Fibroblast of peridontal ligament (primary cell): Measurements from ENCODE around the gene CD84.
"Not testable (repeated sequence)": the region's sequence is repeated elsewhere in the genome, so short reads cannot be mapped to it uniquely, and the experiment has no call there.

Experiments used
- DNase-seq: peaks from one replicate; pipeline ENCODE4 v3.0.0-alpha.2; 2010; ENCODE audit errors: extremely low read depth

CD84 gene

DNA sequence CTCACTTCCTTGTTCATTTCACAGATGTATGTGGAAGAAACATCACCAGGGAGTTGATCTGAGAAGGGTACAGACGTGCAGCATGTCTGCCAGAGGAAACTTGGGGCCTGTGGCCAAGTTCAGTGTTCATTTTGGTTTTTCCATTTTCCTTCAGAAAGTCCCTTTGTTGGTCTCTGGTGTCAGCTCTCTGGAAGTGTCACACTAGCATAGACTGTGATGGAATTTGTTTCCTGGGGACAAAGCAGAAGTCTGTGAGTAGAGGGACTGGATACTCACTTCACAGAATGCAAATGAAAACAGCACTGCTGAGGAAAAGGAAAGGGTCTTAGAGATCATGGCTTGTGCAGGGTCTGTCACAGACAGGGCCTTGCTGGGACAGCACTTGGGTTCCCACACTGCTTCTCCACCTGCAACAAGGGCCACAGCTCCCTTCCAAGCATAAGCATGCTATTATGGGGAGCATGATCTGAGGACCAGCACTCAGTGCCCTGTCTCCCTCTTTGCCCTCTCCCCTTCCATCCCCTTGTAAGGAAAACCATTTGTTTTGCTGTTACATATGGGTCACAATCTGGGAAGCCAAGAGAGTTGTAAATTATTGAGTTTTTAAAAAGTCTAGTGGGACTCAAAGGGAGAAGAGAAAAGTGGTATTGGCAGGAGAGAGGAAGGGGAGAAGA, 31.4 kb upstream of the CD84 start:
- DNase-seq: no peak

- no peak for DNase-seq
Measured at GRCh38 chr1:160608941-160609340, 29.6 kb upstream of the CD84 start.

DNA sequence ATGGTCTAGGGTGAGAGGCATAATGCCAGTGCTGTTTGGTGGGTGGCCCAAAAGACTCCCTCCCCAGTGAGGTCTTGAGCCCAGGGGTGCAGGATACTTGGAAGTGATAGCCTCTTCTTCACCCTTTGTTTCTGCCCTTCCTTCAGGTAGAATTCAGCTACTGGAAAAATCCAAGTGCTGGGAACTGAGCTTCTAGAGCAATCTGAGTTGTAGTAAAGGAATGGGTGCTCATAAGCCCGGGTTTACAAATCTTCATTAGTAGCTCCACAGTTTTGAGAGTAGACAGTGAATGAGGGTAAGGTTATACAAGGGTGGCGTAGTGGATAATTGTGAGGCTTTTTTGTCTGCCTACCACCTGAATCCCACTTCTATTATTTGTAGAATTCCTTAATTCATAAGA, 29.2 kb upstream of the CD84 start:
- DNase-seq: no peak

GRCh38 chr1:160608057-160608456, 28.8 kb upstream of the CD84 start:
- no peak for DNase-seq

GRCh38 chr1:160607672-160608032, 28.4 kb upstream of the CD84 start:
- no peak for DNase-seq

GRCh38 chr1:160607011-160607671, 27.8 kb upstream of the CD84 start:
- DNase-seq: peak; percentile 67

DNA sequence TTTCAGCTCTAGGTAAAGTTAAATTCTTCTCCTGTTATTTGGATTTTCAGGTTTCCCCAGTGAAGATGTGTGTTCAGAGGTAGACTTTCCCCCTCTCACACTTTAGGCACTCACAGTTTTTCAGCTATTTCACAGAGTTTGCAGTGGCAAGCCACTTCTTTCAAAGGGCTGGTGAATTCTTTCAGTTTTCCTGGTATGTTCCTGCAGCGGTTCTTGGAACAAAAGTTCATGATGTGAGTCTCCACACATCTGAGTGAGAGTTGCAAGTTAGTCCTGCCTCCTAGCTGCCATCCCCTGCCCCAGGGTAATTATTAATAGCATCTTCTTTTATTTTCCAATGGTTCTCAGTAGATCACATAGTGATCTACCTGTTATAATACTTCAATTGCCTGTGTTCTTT, 27.3 kb upstream of the CD84 start:
- DNase-seq: no peak

DNA sequence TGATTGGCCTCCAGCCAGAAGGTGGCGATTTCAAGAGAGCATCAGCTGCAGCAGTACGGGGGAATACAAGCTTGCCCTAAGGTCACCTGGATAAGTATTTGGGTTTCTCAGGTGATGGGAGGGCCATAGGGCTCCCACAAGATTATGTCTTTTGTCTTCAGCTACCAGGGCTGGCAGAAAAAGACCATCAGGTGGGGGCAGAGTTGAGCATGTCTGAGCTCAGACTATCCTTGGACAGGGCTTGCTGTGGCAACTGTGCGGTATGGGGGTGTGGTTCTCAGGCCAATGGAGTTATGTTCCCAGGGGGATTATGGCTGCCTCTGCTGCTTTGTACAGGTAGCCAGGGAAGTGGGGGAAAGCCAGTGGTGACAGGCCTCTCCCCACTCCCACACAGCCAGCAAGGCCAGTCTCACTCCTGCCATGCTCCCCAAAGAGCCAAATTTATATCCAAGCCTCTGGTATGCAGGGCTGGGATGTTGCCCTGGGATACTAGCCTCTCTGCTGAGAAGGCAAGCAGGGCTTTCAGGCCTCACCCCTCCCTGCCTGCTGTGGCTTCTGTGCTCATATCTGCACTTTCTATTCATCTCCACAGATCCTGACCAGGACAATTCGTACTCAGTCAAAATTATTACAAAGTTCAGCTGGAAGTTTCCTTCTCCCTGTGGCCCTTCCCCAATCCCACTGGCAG, 26.6 kb upstream of the CD84 start:
- DNase-seq: no peak

- DNase-seq: no peak
Measured at GRCh38 chr1:160605205-160605604, 25.9 kb upstream of the CD84 start.

DNA sequence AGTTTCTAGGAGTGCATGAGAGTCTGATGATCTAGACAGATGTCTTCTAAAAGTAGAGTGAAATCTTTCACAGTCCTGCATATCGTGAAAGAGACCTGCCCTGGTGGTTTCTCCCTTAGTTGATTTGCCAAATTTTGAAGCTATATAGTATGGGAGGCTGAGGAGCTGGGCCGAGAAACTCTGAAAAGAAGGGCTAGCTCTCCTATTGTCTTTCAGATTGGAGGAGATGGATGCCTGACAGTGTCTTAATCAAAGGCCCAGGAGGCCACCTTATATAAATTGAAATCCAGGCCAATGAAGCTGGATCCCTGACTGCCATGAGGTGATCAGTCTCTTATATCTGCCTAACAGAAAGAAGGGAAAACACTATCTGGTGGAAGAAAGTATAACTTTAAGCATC, 18.4 kb upstream of the CD84 start:
- DNase-seq: no peak

- DNase-seq: no peak
Measured at GRCh38 chr1:160597051-160597450, 17.8 kb upstream of the CD84 start.

DNA sequence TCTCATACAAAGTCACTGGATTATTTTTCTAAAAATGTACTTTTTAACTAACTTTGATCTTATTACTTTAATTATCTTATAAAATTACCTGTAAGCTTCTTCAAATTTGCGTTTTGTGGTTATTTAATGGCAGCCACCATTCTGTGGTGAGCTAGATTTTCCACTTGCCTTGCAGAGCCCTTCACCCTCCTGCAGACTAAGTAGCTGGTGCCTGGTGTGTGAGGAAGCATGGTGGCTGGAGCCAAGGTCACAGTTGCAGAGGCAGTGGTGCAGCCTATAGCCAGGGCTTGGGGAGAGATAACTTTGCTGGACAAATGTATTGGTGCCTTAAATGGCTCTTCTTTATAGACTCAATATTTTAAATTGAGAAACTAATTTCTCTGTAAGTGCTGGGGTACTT, 11.2 kb upstream of the CD84 start:
- DNase-seq: no peak

GRCh38 chr1:160588468-160588867, 9.2 kb upstream of the CD84 start:
- DNase-seq: no peak

GRCh38 chr1:160584784-160585183, 5.5 kb upstream of the CD84 start:
- DNase-seq: no peak

DNA sequence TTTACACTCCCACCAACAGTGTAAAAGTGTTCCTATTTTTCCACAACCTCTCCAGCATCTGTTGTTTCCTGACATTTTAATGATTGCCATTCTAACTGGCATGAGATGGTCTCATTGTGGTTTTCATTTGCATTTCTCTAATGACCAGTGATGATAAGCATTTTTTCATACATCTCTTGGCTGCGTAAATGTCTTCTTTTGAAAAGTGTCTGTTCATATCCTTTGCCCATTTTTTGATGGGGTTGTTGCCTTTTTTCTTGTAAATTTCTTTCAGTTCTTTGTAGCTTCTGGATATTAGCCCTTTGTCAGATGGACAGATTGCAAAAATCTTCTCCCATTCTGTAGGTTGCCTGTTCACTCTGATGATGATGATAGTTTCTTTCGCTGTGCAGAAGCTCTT, 3.7 kb upstream of the CD84 start:
- not testable (repeated sequence) for DNase-seq

- no peak for DNase-seq
Measured at GRCh38 chr1:160581961-160582360, 2.7 kb upstream of the CD84 start.

DNA sequence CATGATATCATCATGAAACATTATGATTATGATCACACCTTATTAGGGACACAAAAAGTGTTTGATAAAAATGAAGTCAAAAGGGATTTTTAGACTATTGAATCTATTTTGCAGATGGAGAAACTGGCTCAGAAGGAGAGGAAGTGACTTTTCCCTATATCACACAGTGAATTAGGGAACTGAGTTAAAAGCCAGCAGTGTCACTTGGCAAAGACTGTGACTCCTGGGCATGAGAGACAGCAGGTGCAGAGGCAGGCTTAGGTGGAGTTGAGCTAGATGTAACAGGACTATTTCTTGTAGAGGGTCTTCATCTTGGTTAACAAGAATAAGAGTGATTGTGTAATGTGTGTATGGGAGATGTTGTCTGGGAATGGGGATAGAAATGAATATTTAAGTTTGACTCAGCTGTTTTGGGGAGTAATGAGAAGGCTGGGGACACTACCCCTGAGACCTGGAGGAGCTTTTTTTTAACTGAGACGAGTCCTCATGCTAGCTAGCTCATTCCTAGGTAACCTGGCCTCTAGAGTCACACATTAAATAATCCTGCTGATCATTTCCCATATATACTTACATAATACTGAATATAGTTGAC, 1.0 kb upstream of the CD84 start:
- no peak for DNase-seq

DNA sequence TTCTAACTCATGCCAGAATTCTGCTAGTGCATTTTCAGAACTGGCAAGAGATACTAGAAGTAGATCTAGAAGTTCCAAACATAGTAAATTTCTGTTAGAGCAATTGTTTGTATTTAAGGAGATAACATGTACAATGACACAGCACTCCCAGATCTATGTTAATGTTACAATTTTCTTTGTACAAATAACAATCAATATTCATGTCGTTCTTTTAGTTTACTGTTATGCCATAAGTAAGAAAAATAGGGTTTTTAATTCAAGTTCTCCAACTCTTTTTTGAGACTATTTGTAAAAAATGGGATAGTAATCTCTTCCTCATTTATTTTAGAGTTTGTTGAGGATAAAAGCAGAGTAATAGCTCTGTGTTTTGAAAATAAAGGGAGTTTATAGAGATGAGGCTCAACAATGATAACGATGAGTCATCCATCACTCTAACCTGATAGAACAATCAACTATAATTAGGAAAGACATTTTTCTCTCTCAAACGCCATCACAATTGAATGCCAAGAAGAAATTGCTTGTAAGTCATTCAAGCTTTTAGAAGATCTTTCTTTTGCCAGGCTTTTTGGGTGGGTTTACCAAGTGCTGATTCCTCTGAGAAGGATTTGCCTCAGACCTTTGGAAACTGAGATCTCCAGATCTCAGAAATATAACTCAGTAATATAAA, 638 bp downstream of the CD84 start:
- DNase-seq: no peak

GRCh38 chr1:160578175-160578524, 1.1 kb downstream of the CD84 start:
- DNase-seq: no peak

DNA sequence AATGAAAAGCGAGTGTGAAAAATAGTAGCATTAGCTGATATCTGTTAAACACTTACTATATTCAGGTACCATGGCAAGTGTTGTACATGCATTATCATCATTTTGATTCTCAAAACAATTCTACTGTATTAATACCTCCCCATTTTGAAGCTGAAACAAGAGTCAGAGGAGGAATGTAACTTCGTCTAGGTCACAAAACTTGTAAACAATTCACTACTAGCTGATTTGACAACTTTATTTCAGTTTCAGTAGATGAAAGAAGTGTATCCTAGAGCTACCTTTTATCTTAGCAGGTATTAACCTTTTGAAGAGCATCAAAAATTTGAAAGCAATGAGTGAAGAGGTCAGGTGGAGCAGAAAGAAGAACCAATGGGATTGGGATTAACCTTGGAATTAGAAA, 1.6 kb downstream of the CD84 start:
- no peak for DNase-seq

DNA sequence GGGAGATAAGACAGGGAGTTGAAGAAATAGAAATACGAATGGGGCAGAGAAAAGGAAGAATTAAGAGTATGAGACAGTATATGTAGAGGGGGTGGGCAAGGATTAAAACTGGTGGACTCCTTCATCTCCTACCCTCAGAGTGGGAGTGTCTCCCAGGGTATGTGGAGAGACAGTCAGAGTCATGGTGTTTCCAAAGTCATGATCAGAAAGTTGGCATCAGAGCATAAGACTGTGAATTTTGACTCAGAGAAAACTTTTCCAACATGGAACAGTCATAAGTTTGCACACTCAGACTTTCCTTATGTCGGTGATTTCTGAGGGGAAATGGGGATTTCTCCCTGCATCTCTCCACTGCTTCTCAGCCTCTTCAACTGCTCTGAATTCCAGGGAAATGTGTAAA, 2.4 kb downstream of the CD84 start:
- no peak for DNase-seq

DNA sequence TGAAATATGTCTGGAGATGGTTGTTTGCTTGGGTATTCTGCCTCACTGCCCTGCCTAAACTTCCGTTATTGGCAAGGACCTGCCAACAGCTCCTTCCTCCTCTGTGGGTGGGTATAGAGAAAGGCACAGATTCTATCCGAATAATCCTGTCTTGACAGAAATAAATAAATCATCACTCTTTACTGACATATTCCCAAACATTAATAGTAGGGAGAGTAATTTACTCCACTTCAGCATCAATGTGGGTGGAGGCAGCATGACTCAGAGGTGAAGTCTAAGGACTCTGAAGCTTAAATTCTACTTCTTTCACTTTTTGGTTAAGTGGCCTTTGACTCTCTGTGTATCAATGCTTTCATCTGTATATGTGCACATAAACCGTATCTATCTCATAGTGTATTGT, 2.9 kb downstream of the CD84 start:
- no peak for DNase-seq
